HEK293T (cell line): Measurements from ENCODE around the gene CLIP1.
"Not testable (repeated sequence)": the region's sequence is repeated elsewhere in the genome, so short reads cannot be mapped to it uniquely, and the experiment has no call there.

Experiments used
- CTCF ChIA-PET: fragments of 350-600 bp; formaldehyde crosslinking; extraction: SDS; loops from one replicate; lab custom pipeline; 2021; ENCODE audit warnings: antibody characterized with exemption, inconsistent platforms; lab: Yijun Ruan, JAX
- POLR2A ChIA-PET: fragments of 350-600 bp; formaldehyde crosslinking; extraction: SDS; loops from one replicate; lab custom pipeline; 2020; ENCODE audit warnings: antibody characterized with exemption, inconsistent platforms; lab: Yijun Ruan, JAX
- DNase-seq: peaks from one replicate; pipeline ENCODE4 v3.0.0; 2012; ENCODE audit warnings: mixed read lengths; ENCODE audit errors: extremely low spot score
- ARNT ChIP-seq: fragments of 450-650 bp; IDR thresholded peaks from 2 replicates; pipeline ENCODE4 v1.6.1; 2017; ENCODE audit warnings: mild to moderate bottlenecking
- BHLHE40 ChIP-seq: fragments of 450-650 bp; IDR thresholded peaks from 2 replicates; pipeline ENCODE4 v1.6.1; 2016; ENCODE audit warnings: mild to moderate bottlenecking, moderate library complexity, borderline replicate concordance
- CTBP1 ChIP-seq: fragments of 450-650 bp; IDR thresholded peaks from 2 replicates; pipeline ENCODE4 v1.6.1; 2016; ENCODE audit warnings: borderline replicate concordance
- ELF4 ChIP-seq: fragments of 450-650 bp; IDR thresholded peaks from 2 replicates; pipeline ENCODE4 v1.6.1; 2017; ENCODE audit warnings: antibody characterized with exemption
- FOXA1 ChIP-seq: fragments of 450-650 bp; IDR thresholded peaks from 2 replicates; pipeline ENCODE4 v1.6.1; 2016; ENCODE audit warnings: mild to moderate bottlenecking
- FOXM1 ChIP-seq: fragments of 450-650 bp; IDR thresholded peaks from 2 replicates; pipeline ENCODE4 v1.6.1; 2017; ENCODE audit warnings: mild to moderate bottlenecking, borderline replicate concordance
- HDGF ChIP-seq: fragments of 450-650 bp; IDR thresholded peaks from 2 replicates; pipeline ENCODE4 v1.6.1; 2017; ENCODE audit warnings: antibody characterized with exemption, borderline replicate concordance
- L3MBTL2 ChIP-seq: fragments of 450-650 bp; conservative IDR thresholded peaks from 2 replicates; pipeline ENCODE4 v1.6.1; 2016; ENCODE audit warnings: mild to moderate bottlenecking
- LEF1 ChIP-seq: fragments of 450-650 bp; IDR thresholded peaks from 2 replicates; pipeline ENCODE4 v1.6.1; 2017; ENCODE audit warnings: mild to moderate bottlenecking, borderline replicate concordance
- NFRKB ChIP-seq: fragments of 450-650 bp; IDR thresholded peaks from 2 replicates; pipeline ENCODE4 v1.6.1; 2016; ENCODE audit warnings: mild to moderate bottlenecking, moderate library complexity
- SP1 ChIP-seq: fragments of 450-650 bp; IDR thresholded peaks from 2 replicates; pipeline ENCODE4 v1.6.1; 2017
- SUZ12 ChIP-seq: fragments of 450-650 bp; IDR thresholded peaks from 2 replicates; pipeline ENCODE4 v1.6.1; 2016; ENCODE audit warnings: mild to moderate bottlenecking
- TARDBP ChIP-seq: fragments of 450-650 bp; IDR thresholded peaks from 2 replicates; pipeline ENCODE4 v1.6.1; 2016
- ZNF384 ChIP-seq: fragments of 450-650 bp; IDR thresholded peaks from 2 replicates; pipeline ENCODE4 v1.6.1; 2016
- TF ChIP-seq, protein P1 (sequence below): fragments of 450-650 bp; IDR thresholded peaks from 2 replicates; pipeline ENCODE4 v1.6.1; 2016

The CLIP1 gene

DNA sequence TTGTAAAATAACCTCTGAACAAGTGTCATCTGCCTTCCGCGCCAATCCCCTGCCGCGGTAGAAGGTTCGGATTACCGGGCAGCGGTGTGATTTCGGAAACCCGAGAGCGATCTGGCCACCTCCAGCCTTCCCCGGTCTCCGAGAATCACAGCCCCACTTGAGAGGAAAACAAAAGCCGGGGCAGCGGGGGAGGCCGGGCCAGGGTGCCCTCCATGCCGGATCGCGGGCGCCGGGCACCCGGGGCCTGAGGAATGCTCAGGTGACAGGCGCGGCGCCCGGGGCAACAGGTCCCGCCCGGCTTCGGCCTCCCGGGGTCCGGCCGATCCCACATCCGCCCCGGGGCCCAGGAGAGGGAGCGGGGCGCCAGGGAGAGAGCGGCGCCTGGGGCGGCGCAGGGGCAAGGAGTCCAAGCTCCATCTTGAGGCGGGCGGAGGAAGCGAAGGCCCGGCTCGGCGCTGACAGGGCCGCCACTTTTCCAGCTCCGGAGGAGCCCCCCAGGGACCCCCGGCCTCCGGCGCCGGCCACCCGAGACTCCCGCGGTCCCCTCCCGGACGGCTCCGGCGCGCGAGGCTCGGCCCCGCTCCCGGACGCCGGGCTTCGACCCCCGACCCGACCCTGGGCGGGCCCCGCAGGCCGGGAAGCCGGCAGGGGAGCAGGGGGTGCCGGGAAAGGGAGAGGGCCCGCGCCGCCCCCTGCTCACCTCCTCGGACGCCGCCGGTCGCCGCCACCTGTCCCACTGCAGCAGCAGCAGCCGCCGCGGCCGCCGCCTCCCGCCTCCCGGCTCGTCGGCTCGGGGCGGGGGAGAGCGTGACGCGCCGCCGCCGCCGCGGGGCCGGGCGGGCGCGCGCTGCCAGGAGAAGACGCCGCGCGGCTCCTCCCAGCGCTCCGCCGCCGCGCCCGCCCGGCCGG is at the start of gene CLIP1:
TSS of gene CLIP1 (minus strand) at position 849 of the 909 bp plus-strand sequence. CDS start 42,217 bp downstream, outside the sequence.
- TF ChIP-seq LEF1 (0 out of 2 replicates have a peak, but pooled peaks have one; percentile 21), ZNF384 (no peak)
- DNase-seq: peak; percentile 66
- POLR2A ChIA-PET: interaction anchor here (0.7 to 5.0 kb wide), 5 partner anchors 8 to 78 kb away, joined by 3 to 60 read pairs (median 8); partner anchors contain the start of gene ZCCHC8
- CTCF ChIA-PET: interaction anchor here (1.0 to 1.3 kb wide), 3 partner anchors 16 to 86 kb away, joined by 3 to 4 read pairs (median 3); no protein-coding TSS in a partner anchor

- TF ChIP-seq HDGF: no peak
- TF ChIP-seq, protein P1, sequence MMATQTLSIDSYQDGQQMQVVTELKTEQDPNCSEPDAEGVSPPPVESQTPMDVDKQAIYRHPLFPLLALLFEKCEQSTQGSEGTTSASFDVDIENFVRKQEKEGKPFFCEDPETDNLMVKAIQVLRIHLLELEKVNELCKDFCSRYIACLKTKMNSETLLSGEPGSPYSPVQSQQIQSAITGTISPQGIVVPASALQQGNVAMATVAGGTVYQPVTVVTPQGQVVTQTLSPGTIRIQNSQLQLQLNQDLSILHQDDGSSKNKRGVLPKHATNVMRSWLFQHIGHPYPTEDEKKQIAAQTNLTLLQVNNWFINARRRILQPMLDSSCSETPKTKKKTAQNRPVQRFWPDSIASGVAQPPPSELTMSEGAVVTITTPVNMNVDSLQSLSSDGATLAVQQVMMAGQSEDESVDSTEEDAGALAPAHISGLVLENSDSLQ: no peak
- no peak for TF ChIP-seq ZNF384
- TF ChIP-seq ARNT: no peak
- peak; percentile 40 for DNase-seq
- CTCF ChIA-PET: interaction anchor here (0.7 to 3.0 kb wide), 12 partner anchors 8 to 312 kb away, joined by 3 to 23 read pairs (median 4); no protein-coding TSS in a partner anchor
- POLR2A ChIA-PET: interaction anchor here (1.3 to 2.9 kb wide), 3 partner anchors 29 to 71 kb away, joined by 5 to 27 read pairs (median 5); partner anchors contain the start of gene ZCCHC8
Measured at GRCh38 chr12:122471324-122472226, 49.1 kb upstream of the CLIP1 start.

DNA sequence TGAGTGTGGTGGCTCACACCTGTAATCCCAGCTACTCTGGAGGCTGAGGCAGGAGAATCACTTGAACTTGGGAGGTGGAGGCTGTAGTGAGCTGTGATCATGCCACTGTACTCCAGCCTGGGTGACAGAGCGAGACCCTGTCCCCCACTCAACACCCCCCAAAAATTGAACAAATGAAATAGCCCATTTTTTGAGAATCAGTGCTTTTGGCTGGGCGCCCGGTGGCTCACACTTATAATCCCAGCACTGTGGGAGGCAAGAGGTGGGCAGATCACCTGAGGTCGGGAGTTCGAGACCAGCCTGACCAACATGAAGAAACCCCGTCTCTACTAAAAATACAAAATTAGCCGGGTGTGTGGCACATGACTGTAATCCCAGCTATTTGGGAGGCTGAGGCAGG is 48.1 kb upstream of the CLIP1 start:
- DNase-seq: not testable (repeated sequence)
- POLR2A ChIA-PET: interaction anchor here (1.6 to 2.9 kb wide), 2 partner anchors 47 to 70 kb away, joined by 5 to 27 read pairs; no protein-coding TSS in a partner anchor
- CTCF ChIA-PET: interaction anchor here (1.0 to 3.0 kb wide), 5 partner anchors 7 to 133 kb away, joined by 3 to 23 read pairs (median 3); no protein-coding TSS in a partner anchor

GRCh38 chr12:122469856-122470255 is 47.4 kb upstream of the CLIP1 start:
- CTCF ChIA-PET: interaction anchor here (1.1 kb wide), 1 partner anchor 70 kb away, joined by 3 read pairs; no protein-coding TSS in a partner anchor
- POLR2A ChIA-PET: interaction anchor here (2.9 kb wide), 1 partner anchor 70 kb away, joined by 27 read pairs; no protein-coding TSS in a partner anchor
- not testable (repeated sequence) for DNase-seq

- ChIA-PET CTCF (no interaction called here), POLR2A (no interaction called here)
- TF ChIP-seq ELF4 (no peak), ZNF384 (no peak), L3MBTL2 (no peak), BHLHE40 (no peak), HDGF (no peak), NFRKB (no peak), LEF1 (no peak), TARDBP (no peak), CTBP1 (no peak)
- TF ChIP-seq, protein P1: no peak
Measured at GRCh38 chr12:122467983-122468382, 45.5 kb upstream of the CLIP1 start.

GRCh38 chr12:122464317-122465042 is 42.0 kb upstream of the CLIP1 start:
- CTCF ChIA-PET: not testable (repeated sequence)
- POLR2A ChIA-PET: interaction anchor here (1.2 kb wide), 1 partner anchor 65 kb away, joined by 4 read pairs; no protein-coding TSS in a partner anchor
- DNase-seq: peak; percentile 19

More at GRCh38 chr12:122467983-122468382, 45.5 kb upstream of the CLIP1 start:
- no peak for DNase-seq

GRCh38 chr12:122460641-122461040 is 38.2 kb upstream of the CLIP1 start:
- ChIA-PET POLR2A (no interaction called here), CTCF (no interaction called here)

More at GRCh38 chr12:122460641-122461040, 38.2 kb upstream of the CLIP1 start:
- TF ChIP-seq L3MBTL2 (no peak), ZNF384 (no peak), TARDBP (no peak), HDGF (no peak), LEF1 (no peak), ARNT (no peak), ELF4 (no peak), BHLHE40 (no peak), FOXA1 (no peak), SUZ12 (no peak), SP1 (no peak), CTBP1 (no peak), FOXM1 (no peak)
- no peak for DNase-seq
